NCI-H1436 (cell line): ENCODE data around the gene CA12.

Source experiments
- DNase-seq: peaks from one replicate; lab custom pipeline; 2025; lab: John Stamatoyannopoulos, UW

The CA12 gene

DNA sequence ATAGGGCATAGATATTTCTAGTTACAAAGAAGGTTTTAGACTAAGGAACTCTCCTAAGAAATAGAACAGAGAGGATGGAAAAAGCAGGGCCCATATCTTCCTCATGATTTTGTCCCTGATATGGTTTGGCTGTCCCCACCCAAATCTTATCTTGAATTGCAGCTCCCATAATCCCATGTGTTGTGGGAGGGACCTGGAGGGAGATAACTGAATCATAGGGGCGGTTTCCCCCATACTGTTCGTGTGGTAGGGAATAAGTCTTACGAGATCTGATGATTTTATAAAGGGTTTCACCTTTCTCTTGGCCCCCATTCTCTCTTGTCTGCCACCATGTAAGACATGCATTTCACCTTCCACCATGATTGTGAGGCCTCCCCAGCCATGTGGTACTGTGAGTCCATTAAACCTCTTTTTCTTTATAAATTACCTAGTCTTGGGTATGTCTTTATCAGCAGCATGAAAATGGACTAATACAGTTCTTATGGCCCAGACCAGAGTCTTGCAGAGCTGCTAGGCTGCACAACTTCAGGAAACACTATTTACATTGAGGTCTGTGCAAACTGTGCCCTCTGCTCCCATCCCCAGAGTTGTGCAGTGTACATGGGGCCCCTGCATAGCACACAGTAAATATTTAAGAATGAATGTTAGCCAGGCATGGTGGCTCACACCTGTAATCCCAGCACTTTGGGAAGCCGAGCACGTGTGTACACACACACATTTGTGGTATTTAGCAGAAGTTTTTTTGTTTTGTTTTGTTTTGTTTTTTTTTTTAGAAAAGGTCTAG, 20.3 kb upstream of the CA12 start:
- DNase-seq: no peak

GRCh38 chr15:63401078-63401477, 19.4 kb upstream of the CA12 start:
- no peak for DNase-seq

- DNase-seq: no peak
Observed at GRCh38 chr15:63398456-63398855, 16.8 kb upstream of the CA12 start.

DNA sequence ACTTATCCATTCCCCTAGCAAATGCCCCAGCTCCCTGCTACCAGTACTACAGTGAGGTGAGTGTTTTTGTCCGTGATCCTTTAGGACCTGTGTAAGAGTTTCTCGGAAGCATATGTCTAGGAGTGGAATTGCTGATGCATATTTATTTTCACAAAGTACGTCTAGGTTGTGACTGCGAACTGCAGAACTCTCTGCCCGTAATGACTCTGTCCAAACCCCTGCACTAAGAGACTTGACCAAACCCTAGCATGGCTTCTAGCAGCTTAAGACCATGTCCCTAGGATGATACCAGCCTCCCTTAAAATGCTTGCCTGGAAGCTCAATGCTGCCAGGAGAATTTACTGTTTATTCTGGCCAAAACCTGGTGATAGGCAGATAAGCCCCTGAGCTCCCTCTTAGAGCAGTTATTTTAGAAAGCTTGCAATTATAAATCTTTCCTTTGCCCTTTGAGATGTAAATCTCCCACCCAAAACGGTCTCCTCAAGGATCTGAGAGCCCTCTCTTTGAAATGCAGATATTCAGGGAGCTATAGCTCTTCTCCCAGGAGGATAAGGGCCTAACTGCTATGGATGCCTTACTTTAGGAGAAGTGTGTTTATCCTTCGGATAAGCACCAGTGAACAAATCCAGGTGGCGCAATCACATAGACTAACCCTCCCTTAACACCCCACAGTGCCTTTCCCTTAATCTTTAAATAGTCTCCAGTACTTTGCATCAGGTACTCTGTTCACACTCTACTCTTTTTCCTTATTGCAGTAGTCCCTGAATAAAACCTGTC, 14.7 kb upstream of the CA12 start:
- DNase-seq: no peak

GRCh38 chr15:63395730-63396151, 14.1 kb upstream of the CA12 start:
- DNase-seq: no peak

- no peak for DNase-seq
Observed at GRCh38 chr15:63392361-63393009, 10.8 kb upstream of the CA12 start.

GRCh38 chr15:63391669-63392360, 10.2 kb upstream of the CA12 start:
- no peak for DNase-seq

- no peak for DNase-seq
Observed at GRCh38 chr15:63390689-63391088, 9.0 kb upstream of the CA12 start.

DNA sequence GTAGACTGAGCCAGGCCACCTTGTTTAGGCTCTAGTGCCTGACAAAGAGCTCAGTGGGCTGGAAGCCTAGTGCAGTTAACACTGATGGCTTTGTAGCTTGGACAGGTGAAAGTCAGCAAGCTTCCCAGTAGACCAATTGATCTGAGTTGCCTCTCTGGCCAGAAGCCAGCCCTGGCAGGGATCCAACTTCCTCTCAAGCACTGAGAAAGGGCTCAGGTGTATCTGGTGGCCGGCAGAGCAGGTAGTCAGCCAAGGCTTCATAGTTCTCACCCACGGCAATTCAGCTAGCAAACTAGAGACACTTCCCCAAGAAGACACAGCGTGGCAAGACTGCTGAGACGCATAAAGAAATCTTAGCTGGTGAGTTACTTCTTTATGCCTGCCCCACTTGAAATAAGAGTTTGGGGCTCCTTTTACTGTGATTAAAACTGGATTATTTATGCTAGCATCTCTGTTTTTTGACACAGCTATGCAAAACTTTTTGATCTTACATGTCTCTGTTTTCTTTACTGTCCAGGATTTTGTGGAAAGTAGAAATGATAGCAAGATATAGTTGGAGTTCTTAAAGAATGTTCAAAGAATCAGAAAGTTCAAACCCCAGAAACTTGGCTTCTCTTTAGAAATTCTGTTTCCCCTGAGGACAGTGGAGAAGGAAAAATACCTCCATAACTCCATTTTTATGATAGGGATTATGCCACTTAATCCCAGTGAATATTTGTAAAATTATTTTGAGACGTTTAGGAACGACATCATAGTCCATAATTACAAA, 8.4 kb upstream of the CA12 start:
- DNase-seq: peak; percentile 44

DNA sequence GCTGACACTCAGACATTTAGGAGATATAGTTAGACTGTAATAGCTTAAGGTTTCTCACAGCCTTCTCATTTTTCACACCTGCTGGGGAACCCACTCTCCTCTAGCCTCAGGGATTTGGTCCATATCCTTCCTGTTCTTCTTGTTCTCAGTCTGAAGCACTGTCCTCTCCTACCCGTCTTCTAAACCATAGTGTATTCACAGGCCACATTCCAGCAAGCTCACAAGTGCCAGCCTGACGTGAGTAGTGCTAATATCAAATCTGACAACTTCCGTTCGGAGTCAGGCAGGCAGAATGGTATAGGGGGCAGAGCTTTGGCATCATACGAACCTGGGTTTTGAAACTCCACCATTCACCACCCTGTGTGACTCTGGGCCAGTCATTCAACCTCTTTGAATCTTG, 6.9 kb upstream of the CA12 start:
- DNase-seq: no peak

- DNase-seq: no peak
Observed at GRCh38 chr15:63387748-63388493, 6.3 kb upstream of the CA12 start.

DNA sequence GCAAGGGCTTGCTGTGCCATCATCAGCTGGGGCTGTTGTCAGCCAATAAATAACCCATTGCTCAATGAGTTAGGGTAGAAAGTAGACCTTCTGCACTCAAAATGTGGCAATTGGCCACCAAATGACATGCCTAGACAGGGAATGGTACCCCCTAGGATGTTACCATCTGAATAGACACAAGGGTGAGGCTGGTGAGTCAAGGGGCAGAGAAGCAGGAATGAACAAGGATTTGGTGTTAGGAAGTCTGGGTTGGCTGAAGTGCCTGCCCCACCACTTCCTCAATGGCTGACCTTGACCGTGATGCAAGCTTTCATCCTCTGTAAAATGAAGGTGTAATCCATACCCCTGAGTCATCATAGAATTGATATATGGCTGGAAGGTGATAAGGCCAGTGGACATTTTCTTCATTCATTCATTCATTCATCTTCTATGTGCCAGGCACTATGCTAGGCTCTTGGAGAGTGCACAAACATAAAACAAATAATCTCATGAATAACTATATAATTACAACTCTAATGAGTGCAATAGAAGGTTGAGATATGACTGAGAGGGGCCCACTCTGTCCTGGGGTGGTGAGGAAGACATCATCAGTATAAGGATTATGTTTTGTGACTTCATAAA, 4.4 kb upstream of the CA12 start:
- no peak for DNase-seq

GRCh38 chr15:63384906-63385305, 3.3 kb upstream of the CA12 start:
- no peak for DNase-seq

DNA sequence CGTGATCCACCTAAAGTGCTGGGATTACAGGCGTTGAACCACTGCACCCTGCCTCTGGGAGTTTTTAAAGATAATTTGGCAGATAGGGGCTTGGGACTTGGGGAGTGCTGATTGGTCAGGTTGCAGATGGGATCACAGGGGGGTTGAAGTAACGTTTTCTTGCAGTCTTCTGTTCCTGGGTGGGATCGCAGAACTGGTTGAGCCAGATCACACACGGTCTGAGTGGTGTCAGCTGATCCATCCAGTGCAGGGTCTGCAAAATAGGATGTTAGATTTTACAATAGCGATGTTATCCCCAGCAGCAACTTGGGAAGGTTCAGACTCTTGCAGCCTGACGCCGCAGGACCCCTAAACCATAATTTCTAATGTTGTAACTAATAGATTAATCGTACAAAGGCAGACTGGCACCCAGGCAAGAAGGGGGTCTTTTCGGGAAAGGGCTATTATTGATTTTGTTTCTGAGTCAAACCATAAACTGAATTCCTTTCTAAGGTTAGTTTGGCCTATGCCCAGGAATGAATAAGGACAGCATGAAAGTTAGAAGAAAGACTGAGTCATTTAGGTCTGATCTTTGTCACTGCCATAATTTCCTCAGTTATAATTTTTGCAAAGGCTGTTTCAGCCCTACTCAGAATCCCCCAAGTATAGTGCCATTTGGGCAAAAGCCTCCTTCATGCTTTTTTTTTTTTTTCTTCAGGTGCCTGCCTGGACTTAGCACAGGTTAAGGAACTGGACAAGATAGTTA, 1.5 kb upstream of the CA12 start:
- no peak for DNase-seq

DNA sequence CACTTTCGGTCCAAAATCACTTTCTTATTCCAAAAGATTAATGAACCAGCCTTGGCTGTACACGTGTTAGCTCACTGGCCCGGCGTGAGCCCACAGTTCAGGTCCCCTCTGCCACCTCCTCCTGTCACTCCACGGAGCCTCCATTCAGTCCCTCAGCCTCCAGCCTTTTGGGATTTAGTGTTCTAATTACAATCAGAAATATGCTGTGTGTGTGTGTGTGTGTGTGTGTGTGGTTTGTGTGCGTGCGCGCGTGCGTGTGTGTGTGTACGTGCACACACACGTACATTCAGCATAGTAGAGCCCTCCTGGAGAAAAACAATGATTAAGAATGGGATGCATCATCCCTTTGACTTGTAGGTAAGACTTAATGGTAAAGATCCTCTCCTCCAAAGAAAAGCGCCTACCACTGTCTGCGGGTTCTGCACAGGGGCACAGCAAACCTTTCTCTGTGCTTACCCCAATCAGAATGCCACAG, 801 bp downstream of the CA12 start:
- no peak for DNase-seq

DNA sequence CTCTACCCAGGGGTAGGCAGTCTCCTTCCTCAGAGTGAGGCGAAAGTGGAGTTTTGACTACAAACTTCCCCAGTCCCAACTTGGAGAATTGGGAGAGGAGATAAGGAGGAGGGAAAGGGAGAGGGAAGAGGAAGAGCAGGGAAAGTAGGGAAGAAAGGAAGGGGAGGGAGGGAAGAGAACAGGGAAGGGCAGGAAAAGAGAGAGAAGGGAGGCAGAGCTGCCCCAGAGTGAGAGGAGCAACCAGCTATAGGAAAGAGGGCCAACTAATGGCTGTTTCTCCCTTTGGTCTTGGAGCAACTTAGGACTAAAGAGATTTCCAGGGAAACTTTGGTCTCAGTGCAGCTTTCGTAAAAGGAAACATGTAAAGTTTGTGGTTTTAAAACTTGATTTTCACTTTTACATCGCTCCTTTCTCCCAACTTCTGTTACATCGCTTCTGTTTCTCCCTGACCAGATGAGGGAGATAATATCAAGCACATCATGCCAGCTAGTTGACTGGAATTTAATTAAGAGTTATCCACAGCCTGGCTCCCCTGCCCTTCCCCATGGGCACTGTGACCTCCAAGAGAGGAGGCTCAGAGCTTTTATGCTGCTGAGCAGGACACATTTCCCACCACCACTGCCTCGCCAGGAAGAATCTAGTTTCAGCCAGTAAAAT, 1.4 kb downstream of the CA12 start:
- no peak for DNase-seq

DNA sequence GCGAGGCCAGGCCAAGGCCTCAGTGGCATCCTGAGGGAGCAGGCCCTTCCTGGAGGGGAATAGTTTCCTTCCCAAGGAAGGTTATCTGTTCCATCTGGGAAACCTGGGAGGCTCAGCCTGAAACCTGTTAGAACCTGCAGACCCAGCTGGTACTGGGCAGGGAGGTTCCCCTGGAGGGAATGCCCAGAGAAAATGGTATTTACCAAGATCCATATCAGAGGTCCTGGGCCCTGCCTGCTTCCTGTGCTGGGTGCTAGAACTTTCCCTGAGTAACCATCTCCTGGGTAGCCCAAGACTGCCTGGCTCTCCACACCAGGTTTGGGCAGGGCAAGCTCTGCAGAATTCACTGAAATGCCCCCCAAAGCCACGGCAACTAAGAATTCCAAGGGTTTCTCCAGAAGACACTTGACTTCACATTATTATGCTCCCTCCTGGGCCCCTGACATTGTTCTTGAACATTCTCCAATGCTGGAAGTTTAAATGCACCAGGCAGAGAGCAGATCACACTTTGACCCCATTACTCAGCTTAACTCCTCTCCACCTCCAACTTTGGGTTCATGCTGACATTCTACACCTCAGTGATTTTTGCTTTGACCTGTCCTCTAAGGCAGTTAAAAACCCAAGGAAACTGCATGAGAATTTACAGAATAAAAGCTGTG, 2.0 kb downstream of the CA12 start:
- no peak for DNase-seq

DNA sequence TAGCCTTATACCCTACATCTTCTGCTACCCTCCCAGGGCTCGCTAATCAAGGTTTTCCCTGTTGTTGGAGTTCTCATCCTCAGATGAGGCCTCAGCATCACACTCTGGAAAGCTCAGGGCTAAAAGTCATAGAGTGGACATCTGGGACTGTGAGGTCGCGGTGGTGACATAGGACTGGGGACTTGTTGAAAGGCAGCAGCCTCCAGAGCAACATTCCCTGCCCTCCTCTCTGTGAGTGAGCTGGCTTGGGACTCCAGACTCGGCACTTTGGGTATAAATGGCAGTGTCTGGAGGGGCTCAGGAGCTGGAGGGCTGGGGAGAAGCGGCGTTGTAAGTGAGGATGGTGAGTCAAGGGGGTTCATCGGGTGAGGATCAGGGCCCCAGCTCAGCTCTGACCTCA, 2.7 kb downstream of the CA12 start:
- DNase-seq: no peak
